Heart left ventricle (tissue), 16 donors: ENCODE measurements around the gene NFIX. TPM values are rescaled to one million over a fixed set of nuclear protein-coding genes. Genes with fewer than 3 reads are reported as not detected.

Source experiments
- ATAC-seq, 4 donors: fragments of 200-7000 bp; cut with Tn5 transposase; one replicate each; pipeline ENCODE4 v1.9.1; 2020 to 2022; ENCODE audit warnings: moderate library complexity in 4 of 4, mild to moderate bottlenecking in 3 of 4, moderate number of reproducible peaks in 1 of 4
- DNase-seq, 5 donors: peaks; one replicate each; pipeline ENCODE4 v3.0.0-alpha.2; 2020
- H3K27ac ChIP-seq, 12 donors: fragments of 200-600 bp; sonication (generic) in 4 of 12; one replicate each; pipeline versions ENCODE4 v1.5.0 to v1.8.0; 2016 to 2022; ENCODE audit warnings: mild to moderate bottlenecking in 2 of 12
- H3K27me3 ChIP-seq, 9 donors: fragments of 200-600 bp; sonication (generic) in 2 of 9; one replicate each; pipeline versions ENCODE4 v1.5.1 to v1.8.0; 2016 to 2022; ENCODE audit warnings: mild to moderate bottlenecking in 3 of 9
- H3K36me3 ChIP-seq, 9 donors: fragments of 200-600 bp; sonication (generic) in 2 of 9; one replicate each; pipeline versions ENCODE4 v1.5.0 to v1.8.0; 2018 to 2022; ENCODE audit warnings: mild to moderate bottlenecking in 2 of 9
- H3K4me1 ChIP-seq, 12 donors: fragments of 200-600 bp; sonication (generic) in 4 of 12; one replicate each; pipeline versions ENCODE4 v1.5.0 to v1.8.0; 2016 to 2022; ENCODE audit warnings: mild to moderate bottlenecking in 3 of 12
- H3K4me3 ChIP-seq, 12 donors: fragments of 200-600 bp; sonication (generic) in 4 of 12; one replicate each; pipeline versions ENCODE4 v1.5.0 to v1.8.0; 2017 to 2022; ENCODE audit warnings: mild to moderate bottlenecking in 9 of 12, moderate library complexity in 4 of 12
- H3K9me3 ChIP-seq, 12 donors: fragments of 200-600 bp; sonication (generic) in 4 of 12; one replicate each; pipeline versions ENCODE4 v1.5.0 to v1.8.0; 2016 to 2022; ENCODE audit warnings: mild to moderate bottlenecking in 1 of 12
- POLR2A ChIP-seq, 2 donors: fragments of 450-650 bp; IDR thresholded peaks; one replicate each; pipeline ENCODE4 v1.6.1; 2017; ENCODE audit warnings: antibody characterized with exemption in 2 of 2, mild to moderate bottlenecking in 2 of 2, moderate library complexity in 2 of 2
- WGBS, 4 donors: extraction: QIAGEN DNeasy Blood & Tissue Kit in 2 of 4; methylation state at CpG; one replicate each; pipeline versions ENCODE4 v1.1.5 to v1.1.7; 2013 to 2018; 5-methylcytosine and 5-hydroxymethylcytosine counted together
- intact Hi-C, 10 donors: fragments of 100-400 bp; cut with DNase I; formaldehyde crosslinking; loops; one replicate each; pipeline versions ENCODE4 v1.11.1 to v1.14.2; 2022
- polyA plus RNA-seq, 2 donors: library from polyadenylated mRNA; stranded (reverse); fragments of 200-250 nt; gene quantifications; one replicate each; pipeline ENCODE4 v1.2.3, GENCODE V29; 2013
- total RNA-seq, 9 donors: library from RNA; depleted of rRNA in 2 of 9; stranded (reverse); fragments of >200 nt in 2 of 9; fragmentation: NEBNext Ultra II Directional in 3 of 9; extraction: Animal tissue kit (Norgen Biotek cat#: 25700) in 3 of 9; gene quantifications; one replicate each; pipeline versions ENCODE4 v1.1.0 to v1.2.4, GENCODE V29; 2016 to 2023
- TF ChIP-seq, protein P1 (sequence below), 12 donors: fragments of 200-600 bp; sonication (generic) in 4 of 12; IDR thresholded peaks; one replicate each; pipeline versions ENCODE4 v1.5.0 to v1.8.0; 2018 to 2022; ENCODE audit warnings: antibody characterized with exemption in 12 of 12, mild to moderate bottlenecking in 5 of 12
- donor health status: ischemic (EF 13 %, LVEDD 7.1; RV severe dilation, severe dysfunction).
- donor health status: healthy with polysubstance abuse.
- donor health status: DM: no; HTN: yes; CAD: no.
- donor health status: DM: no; HTN: no; CAD: no.
- donor health status: ischemic (EF 25% LVEDD 6.9; RV normal size, moderate dysfunction).
- donor health status: ischemic (EF 25% LVEDD 5.7; RV mildly dilated, moderate dysfunction).
- donor health status: healthy.
- donor health status: DM: yes; HTN: yes; CAD: no.
- donor health status: ischemic (EF 35%, LVEDD 5.7; RV mildly dilated, moderate dysfunction).
- donor health status: nonischemic (EF 11% LVEDD 7.7; RV severe dilation, severe dysfunction).
- donor health status: DM: yes; HTN: yes; CAD: no.
- donor health status: PGD.
- donor health status: ischemic (EF 29% LVEDD 5.4; RV normal size, mild dysfunction).
- donor health status: nonischemic (EF 23%, LVEDD 6.1; RV moderate dilation, normal function).

Gene NFIX
- total and polyA plus RNA-seq, 11 donors = 42.1 to 147 (median 107) TPM

- H3K27ac ChIP-seq = peak overlapping the region in 11 of 12 donors; percentile 24 to 97 (median 76)
- peak overlapping the region in 2 of 12 donors; percentile 2 to 24 for H3K4me3 ChIP-seq
- peaks cover 0 to 29% (median 0%) of the 10 kb centered on the region in 9 donors for H3K27me3 ChIP-seq
- intact Hi-C loops = no loop called here
- peaks cover 0 to 5% (median 0%) of the 10 kb centered on the region in 9 donors for H3K36me3 ChIP-seq
- DNase-seq = peak in 4 of 5 donors; percentile 68 to 79 (median 74)
- peak; percentile 21 to 63 (median 34) for ATAC-seq
- no peak for TF ChIP-seq POLR2A (IDR thresholded peaks at IDR 0.05)
- TF ChIP-seq, protein P1, sequence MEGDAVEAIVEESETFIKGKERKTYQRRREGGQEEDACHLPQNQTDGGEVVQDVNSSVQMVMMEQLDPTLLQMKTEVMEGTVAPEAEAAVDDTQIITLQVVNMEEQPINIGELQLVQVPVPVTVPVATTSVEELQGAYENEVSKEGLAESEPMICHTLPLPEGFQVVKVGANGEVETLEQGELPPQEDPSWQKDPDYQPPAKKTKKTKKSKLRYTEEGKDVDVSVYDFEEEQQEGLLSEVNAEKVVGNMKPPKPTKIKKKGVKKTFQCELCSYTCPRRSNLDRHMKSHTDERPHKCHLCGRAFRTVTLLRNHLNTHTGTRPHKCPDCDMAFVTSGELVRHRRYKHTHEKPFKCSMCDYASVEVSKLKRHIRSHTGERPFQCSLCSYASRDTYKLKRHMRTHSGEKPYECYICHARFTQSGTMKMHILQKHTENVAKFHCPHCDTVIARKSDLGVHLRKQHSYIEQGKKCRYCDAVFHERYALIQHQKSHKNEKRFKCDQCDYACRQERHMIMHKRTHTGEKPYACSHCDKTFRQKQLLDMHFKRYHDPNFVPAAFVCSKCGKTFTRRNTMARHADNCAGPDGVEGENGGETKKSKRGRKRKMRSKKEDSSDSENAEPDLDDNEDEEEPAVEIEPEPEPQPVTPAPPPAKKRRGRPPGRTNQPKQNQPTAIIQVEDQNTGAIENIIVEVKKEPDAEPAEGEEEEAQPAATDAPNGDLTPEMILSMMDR (IDR thresholded peaks at IDR 0.05) = peak in 1 of 12 donors; percentile 11
- 47 to 55% (median 52%) methylated on average over 7 to 17 of the region's 17 CpGs for WGBS, 4 donors
- peaks cover 0 to 94% (median 65%) of the 10 kb centered on the region in 12 donors for H3K4me1 ChIP-seq
- H3K9me3 ChIP-seq = no peaks in the 10 kb centered on the region
These were observed 12.2 kb downstream of the NFIX start for GRCh38 chr19:13007292-13008045.

DNA sequence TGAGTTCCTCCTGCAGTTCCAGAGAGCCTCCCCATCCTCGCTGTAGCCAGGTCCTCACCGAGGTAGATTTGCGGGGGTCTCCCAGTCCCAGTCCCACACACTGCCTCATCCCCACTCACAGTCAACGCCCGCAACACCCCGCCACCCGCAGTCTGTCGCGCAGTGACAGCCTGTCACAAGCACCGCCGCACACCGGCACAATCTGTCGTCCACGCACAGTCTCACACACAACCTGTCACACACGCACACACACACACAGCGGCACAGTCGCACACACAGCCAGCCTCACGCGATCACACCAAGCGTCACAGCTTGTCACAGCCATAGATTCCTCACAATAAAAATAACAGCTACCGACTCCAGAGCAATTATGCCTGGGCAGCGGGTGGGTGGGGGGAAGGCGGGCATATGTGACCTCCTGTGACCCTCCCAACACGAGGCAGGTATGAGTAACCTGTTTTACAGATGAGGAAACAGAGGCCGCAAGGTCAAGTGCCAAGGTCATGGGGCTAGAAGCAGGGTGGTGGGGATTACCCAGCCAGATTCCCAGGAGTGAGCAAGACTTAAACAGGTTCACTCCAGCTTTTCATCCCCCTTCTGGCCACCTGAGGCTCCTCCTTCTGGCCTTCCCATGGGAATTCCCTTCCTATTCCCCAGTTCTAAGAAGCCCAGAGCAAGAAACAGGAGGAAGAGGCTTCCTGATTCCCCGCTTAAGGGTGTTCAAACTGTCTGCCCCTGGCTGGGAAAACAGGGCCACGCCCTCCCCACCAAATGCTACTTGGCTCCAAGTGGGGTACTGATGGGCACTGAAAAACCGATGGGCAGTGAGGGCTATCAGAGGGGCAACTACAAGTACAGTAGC is 13.9 kb downstream of the NFIX start:
- Histone ChIP-seq H3K27ac (peak overlapping the region in 6 of 12 donors; percentile 41 to 97 (median 76)), H3K4me1 (peaks cover 0 to 94% (median 71%) of the 10 kb centered on the region in 12 donors), H3K36me3 (peaks cover 0 to 5% (median 0%) of the 10 kb centered on the region in 9 donors), H3K4me3 (peak overlapping the region in 2 of 12 donors; percentile 12 to 19), H3K27me3 (peaks cover 0 to 45% (median 0%) of the 10 kb centered on the region in 9 donors), H3K9me3 (no peaks in the 10 kb centered on the region)
- WGBS, 4 donors = 87 to 91% (median 90%) methylated on average over 28 of the region's 28 CpGs
- intact Hi-C loops = no loop called here
- ATAC-seq = no peak
- TF ChIP-seq, protein P1 (IDR thresholded peaks at IDR 0.05) = no peak
- no peak for TF ChIP-seq POLR2A (IDR thresholded peaks at IDR 0.05)
- DNase-seq = no peak

DNA sequence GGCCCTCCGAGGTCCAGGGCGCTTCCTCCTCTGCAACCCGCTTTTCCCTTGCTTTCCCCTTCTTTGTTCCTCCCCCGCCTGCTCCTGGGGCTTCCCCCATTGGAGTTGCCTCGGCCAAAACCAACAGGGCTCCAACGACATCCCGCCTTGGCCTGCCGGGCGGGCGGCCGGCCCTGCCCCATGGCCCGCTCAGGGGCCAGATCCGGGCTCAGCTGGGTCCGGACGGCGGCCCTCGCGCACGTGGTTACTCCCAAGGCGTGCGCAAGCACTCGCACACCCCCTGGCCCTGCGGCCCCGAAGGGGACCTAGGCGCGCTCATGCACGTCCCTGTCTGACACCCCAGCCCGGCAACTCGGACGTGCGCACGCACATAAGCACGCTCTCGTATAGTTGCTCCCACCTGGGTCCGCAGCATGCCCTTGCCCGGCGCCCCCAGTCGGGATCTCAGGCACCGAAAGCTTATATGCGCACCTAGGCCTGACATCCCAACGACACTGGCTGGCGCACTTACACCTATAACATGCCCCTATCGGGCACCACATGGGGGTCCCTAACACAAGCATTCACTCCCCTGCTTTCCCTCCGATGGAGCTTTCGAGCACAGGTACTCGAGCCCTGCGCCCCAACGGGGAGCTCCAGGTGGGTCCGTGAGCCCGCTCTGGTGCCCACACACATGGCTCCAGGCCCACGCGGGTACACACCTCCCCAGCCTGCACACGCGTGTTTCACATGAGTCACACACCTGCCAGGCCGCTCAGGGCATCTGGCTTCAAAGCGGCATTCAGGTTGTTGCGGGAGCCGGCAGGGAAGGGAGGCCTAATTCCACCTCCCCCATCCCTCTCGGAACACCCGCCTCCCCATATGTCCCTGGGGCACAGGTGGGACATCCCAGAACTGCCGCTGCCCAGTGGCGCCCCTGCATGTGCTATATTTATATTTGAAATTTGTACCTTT is 15.0 kb downstream of the NFIX start:
- no peak for TF ChIP-seq POLR2A (IDR thresholded peaks at IDR 0.05)
- TF ChIP-seq, protein P1 (IDR thresholded peaks at IDR 0.05) = no peak
- H3K36me3 ChIP-seq = peaks cover 0 to 5% (median 0%) of the 10 kb centered on the region in 9 donors
- intact Hi-C loops = no loop called here
- no peaks in the 10 kb centered on the region for H3K9me3 ChIP-seq
- peaks cover 0 to 55% (median 0%) of the 10 kb centered on the region in 9 donors for H3K27me3 ChIP-seq
- DNase-seq = peak in 3 of 5 donors; percentile 60 to 77 (median 75)
- peak in 3 of 4 donors; percentile 26 to 38 (median 28) for ATAC-seq
- peak overlapping the region in 3 of 12 donors; percentile 12 to 26 (median 19) for H3K4me3 ChIP-seq
- H3K27ac ChIP-seq = peak overlapping the region in 7 of 12 donors; percentile 8 to 97 (median 41)
- 57 to 77% (median 68%) methylated on average over 56 to 62 of the region's 62 CpGs for WGBS, 4 donors
- H3K4me1 ChIP-seq = peaks cover 0 to 99% (median 80%) of the 10 kb centered on the region in 12 donors
